ENCODE measurements around the gene ZNF232.
"Not testable (repeated sequence)": the region's sequence is repeated elsewhere in the genome, so short reads cannot be mapped to it uniquely, and the experiment has no call there.

Gene ZNF232

GRCh38 chr17:5097101-5097834, 14.4 kb downstream of the ZNF232 start:
- DNase-seq (ENCODE audit: low spot score) = no peak

GRCh38 chr17:5096731-5097100, 15.0 kb downstream of the ZNF232 start:
- DNase-seq (ENCODE audit: low spot score) = no peak

GRCh38 chr17:5092218-5093010, 19.3 kb downstream of the ZNF232 start:
- DNase-seq (ENCODE audit: low spot score) = no peak

GRCh38 chr17:5080591-5080990, 31.1 kb downstream of the ZNF232 start:
- no peak for DNase-seq (ENCODE audit: low spot score)

GRCh38 chr17:5078106-5079028, 33.3 kb downstream of the ZNF232 start, which contains the start of gene ZFP3:
Gene ZFP3 (plus strand): TSS chr17:5078467. CDS start chr17:5091505, 13,038 bp downstream.
- DNase-seq (ENCODE audit: low spot score) = peak; percentile 94

GRCh38 chr17:5077781-5078105, 33.9 kb downstream of the ZNF232 start:
- DNase-seq (ENCODE audit: low spot score) = no peak

- not testable (repeated sequence) for DNase-seq (ENCODE audit: low spot score)
Observed at GRCh38 chr17:5077275-5077674, 34.4 kb downstream of the ZNF232 start.

GRCh38 chr17:5075472-5075871, 36.2 kb downstream of the ZNF232 start:
- DNase-seq (ENCODE audit: low spot score) = not testable (repeated sequence)

- no peak for DNase-seq (ENCODE audit: low spot score)
Observed at GRCh38 chr17:5069724-5070123, 42.0 kb downstream of the ZNF232 start.

- no peak for DNase-seq (ENCODE audit: low spot score)
Observed at GRCh38 chr17:5068236-5068635, 43.4 kb downstream of the ZNF232 start.

GRCh38 chr17:5065227-5065744, 46.4 kb downstream of the ZNF232 start:
- no peak for DNase-seq (ENCODE audit: low spot score)
